ENCODE data around the gene ENO2.

- TF ChIP-seq POLR2AphosphoS5 (IDR thresholded peaks at IDR 0.05): no peak
- TF ChIP-seq POLR2A (IDR thresholded peaks at IDR 0.05): no peak
These were observed 32.6 kb downstream of the ENO2 start for GRCh38 chr12:6946920-6947374.
